RPMI8226 (cell line): ENCODE results near the gene HOXB2.

Source experiments
- DNase-seq: peaks from one replicate; pipeline ENCODE4 v3.0.0-alpha.2; 2015

The HOXB2 gene

DNA sequence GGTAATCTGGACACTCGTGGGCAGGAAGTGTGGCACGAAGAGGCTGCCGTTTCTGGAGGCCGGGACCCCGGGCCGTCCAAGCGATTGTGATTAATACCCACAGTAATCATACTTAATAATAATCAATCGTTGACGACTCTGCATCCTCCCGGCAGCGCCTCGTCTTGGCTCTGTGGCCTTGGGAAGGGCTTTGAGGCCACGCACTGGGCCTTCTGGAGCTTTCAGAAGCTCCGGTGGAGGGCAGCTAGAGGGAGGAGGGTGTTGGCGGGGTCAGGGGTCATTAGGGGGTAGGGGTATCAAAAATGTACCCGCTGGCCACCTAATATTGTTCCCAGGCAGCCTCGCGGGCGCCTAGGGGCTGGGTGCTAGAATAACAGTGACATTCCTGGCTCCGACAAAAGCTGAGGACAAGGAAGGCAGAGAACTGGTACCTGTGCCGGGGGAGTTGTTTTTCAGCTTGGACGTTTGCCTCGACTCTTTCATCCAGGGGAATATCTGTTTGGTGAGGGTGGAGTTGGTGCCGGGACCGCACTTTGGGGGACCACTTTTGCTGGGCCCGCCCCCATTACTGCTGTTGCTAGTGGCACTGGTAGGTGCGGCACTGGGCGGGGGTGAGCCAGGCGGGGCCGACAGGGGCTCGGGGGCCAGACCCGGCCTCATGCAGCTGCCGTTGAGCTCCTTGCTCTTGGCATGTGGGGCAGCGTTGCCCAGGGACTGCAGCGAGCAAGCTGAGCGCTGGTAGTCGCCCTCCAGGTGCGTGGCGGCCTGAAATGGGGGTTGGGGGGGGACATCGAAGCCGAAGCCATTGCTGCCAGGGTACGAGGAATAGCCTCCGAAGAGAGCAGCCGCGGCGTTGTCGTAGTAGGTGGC is 6.9 kb upstream of the HOXB2 start:
- no peak for DNase-seq

DNA sequence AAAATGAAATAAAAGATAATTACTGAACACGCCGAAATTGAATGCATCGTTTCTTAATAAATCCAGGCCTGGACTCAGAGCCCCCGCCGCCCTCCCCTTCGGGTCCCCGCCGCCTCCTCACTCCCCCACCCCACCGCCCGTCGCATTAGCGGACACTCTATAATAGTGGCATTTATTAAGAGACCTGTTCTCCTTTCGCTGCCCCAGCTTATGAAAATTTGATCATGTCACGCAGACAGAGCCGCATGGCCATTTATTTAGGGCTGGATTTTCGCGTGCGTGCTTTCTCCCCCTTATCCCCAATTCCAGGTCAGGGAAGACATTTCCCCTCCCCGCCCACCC is 6.3 kb upstream of the HOXB2 start:
- no peak for DNase-seq

DNA sequence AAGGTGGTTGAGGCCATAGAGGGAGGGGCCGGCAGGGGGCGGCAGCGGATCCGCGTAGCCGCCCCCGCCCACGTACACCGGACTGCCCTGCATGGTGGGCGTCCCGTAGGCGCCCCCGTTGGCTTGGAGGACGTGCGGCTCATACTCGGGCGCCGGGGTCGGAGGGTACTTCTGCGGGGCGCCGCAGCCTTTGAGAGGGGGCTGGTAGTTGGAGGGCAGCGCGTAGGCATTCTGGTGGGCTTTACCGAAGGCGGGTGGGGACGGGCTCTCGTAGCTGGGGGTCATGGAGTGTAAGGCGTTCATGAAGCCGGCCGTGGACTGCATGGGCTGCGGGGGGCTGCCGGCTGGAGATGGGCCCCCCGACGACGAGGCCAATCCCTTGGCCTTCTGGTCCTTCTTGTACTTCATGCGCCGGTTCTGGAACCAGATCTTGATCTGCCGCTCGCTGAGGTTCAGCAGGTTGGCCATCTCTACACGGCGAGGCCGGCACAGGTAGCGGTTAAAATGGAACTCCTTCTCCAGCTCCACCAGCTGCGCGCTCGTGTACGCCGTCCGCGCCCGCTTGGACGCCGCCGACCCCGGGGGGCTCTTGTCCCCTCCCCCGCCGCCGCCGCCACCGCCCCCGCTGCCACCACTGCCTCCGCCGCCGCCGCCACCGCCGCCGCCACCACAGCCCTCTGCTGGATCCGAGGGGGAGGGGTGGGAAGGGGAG is 5.7 kb upstream of the HOXB2 start:
- no peak for DNase-seq

DNA sequence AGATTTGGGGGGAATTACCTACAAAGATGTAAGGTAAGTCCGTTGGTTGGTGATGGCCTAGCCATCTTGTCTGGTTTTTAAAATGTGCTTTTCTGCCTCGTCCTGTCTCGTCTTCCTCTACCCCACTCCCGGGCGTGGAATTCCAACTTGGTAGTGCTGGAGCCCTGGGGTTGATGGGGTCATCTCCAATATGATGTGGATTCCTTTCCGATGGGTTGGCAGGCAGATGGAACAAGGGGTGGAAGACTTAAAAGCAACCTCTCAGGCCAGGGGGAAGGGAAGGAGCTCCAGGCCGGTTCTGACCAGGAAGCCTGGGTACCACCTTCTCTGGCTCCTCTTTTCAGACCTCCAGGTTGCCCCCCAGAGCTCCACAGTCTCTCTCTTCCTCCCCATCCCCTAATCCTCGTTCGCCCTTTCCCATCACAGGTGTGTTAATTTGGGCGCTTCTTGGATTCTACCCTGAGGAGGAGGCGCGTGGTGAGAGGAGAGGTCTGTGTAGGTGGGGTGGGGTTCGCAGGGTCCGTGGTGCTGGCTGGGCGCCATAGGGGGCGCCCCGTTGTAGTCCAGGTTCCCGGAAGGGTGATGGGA is 5.1 kb upstream of the HOXB2 start:
- no peak for DNase-seq

DNA sequence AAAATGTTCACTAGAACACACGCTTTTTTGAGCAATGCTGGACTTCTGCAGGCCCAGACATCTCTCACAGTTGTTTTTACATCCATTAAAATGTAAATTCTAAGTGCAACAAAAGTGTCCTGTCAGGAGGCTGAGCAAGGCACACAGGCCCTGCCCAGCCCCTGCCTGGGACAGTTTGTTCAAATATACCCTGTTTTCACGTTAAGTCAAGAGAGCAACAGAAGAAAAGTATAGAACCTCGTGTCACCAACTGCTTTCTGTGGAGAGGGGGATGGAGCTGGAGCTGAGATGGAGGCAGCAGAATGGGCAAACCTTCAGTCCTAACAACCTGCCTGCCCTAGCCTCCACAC is 4.3 kb upstream of the HOXB2 start:
- no peak for DNase-seq

DNA sequence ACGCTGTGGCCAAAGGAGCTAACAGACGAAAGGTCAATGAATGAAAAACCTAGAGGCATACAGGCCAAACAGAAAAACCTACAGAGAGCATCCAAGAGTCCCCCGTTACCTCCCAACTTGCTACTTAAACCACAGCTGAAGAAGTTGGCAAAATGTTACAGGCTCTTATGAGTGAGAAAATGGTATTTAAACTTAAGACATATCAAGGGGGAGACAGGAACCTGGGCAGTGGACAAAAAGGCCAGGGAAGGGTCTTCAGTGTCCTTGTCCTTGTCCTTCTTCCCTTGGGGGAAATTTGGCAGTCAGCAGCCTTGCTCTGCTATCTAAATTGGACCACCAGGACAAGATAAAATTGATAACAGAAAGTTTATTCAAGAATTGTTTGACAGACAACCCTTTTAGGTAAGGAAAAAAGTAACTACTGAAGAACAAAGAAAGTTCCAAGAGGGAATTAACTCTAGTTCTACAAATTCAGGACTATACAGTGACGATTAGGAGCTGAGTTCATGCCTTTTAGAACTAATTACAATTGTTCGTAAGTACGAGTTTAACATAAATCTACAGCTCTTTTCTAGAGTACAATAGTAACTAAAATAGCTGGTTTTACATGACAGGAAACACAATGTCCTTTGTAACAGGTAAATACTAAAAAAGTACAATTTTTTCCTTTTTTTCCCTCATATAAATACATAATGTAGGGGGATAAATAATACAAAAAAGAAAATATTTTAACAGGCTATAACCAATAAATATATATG is 3.8 kb upstream of the HOXB2 start:
- DNase-seq: no peak

DNA sequence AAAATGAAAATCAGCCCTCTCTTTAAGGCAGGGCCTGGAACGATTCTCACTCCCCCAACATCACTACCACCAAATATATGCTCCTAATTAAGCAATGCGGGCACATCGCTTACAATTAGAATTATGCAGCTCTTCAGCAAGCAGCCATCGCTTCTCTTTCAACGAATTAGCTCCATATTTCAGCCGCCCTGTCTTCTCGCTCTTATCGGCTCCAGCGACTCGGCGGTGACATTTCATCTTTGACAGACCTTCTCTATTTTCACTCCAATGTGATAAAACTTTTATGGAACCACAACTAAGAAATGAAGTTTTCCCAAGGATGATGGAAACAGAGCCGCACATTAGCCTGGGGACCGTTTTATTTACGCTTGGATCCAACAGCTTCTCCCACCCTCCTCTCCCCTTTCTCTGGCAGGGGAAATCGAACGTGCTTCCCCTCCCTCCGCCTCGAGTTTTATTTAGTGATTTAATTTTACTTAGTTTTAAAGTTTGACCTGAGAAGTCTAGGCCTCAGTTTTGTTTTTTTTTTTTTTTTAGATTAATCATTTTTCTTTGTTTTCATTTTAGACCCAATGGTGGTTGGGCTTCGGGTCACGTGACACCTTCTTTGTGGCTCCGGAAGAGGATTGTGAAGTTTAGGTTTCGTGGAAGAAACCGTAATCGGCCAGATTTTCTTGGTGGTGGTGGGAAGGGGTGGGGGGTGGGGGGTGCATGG is 3.1 kb upstream of the HOXB2 start:
- no peak for DNase-seq

DNA sequence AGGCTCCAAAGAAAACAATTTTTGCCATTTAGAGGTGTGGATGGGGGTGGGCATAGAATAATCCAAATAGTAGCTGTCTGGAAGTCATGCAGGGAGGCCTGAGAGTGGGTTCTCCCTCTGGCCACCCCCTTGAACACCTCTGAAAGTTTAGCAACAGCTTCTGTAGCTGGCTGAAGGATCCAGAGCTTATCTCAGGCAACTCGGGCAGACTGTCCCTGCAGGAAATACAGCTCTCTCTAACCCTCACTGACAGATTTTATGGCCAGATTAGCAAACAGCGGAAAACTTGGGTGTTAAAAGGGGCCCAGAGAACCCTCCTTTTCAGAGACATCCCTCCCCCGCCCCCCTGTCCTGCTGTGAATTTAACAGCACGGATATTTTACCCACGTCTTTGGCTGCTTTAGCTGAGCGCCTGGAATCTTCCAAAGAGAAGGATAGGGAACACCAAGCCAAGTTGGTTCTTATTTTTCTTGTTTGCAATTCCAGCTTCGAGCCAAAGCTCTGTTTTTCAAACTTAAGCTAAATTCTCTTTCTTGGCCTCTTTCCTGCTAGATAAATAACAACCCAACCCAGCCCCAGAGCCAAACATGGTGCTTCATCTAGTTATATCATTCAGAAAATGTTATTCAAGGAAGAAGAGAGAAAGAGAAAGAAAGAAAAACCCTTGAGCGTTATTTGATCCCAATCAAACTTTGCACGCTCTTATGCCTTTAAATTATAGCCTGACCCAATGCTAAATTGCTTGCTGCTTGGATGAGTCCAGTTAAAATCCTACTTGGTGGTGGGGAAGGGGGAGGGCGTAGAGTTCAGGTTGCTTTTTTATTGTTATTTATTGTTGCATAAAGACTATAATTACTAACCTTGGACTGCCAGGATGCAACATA is 2.3 kb upstream of the HOXB2 start:
- no peak for DNase-seq

DNA sequence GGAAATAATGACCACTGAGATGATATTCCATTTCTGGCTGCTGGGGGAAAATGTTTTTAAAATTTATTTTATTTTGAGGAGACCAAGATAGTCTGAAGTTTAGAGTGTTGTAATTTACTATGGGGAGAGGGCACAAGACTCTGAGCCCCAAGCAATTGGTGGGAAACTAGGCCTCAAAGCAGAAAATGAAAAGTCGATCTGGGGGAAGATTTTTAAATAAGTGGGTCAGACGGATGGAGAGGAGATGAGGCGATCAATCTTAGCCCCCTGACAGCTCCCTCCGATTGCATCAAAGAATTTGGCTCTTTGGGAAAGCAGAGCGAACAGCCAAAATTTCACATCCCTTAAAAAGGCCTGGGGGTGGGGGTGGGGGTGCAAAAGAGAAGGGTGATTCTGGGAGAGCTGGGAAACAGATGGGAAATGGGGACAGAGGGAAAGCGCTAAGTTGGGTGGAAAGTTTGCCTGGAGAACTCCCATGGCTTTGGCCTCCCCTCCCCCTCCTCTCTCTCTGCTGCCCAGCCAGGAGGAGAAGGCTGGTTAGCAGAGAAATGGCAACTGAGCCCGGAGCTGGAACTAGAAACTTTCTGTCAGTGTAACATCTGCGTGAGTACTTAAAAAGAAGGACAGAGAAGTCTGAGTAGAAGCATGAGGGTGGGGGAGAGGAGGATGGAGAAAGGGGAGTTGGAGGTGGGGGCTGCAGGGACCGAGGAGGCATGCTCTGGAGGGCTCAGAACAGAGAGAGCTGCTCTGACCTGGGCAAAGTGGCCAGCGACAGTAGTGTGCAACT is 1.4 kb upstream of the HOXB2 start:
- DNase-seq: no peak

DNA sequence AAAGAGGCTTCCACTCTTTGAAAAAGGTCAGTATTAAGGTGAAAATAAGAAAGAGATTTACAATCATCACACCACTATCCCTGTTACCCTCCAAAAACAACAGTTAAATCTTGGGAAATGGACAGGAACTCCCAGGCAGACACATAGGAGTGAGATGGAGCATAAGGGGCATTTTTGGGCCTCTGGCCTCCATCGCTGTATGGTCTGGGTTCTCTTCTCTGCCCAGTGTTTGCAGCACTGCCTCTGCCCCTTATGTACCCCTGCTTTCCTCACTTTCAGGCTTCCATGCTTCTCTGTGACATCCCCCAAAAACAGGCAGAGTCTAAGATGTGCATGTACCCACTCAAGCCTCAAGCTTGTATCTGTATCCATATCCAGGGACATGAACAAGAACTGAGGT is 630 bp upstream of the HOXB2 start:
- no peak for DNase-seq

DNA sequence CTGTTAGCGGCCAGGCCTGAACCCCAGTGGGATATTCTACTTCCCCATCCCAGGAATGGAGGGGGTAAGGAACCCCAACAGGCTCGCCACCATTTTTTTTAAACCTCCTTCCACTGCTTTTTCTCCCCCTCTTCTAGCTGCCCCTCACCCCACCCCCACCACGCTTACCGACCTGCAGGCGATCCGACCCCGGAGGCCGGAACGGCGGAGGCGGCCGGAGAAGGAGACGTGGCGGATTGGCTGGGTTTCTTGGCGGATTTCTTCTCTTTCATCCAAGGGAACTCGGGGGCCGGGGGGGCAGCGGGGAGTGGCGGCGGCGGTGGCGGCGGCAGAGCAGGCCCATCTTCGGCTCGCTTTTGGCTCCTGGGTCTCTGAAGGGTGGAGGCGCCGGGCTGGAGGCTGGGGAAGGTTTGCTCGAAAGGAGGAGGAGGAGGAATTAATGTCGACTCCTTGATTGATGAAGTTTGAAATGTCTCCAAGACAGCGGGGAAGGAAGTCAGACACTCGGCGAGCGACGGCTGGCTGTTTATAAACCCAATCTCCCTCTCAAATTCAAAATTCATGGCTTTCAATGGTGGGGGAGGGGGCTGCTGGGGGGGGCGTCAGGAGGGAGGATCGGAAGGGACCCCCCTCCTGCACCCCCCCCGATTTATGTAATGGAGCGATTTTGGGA is 424 bp downstream of the HOXB2 start:
- DNase-seq: no peak

DNA sequence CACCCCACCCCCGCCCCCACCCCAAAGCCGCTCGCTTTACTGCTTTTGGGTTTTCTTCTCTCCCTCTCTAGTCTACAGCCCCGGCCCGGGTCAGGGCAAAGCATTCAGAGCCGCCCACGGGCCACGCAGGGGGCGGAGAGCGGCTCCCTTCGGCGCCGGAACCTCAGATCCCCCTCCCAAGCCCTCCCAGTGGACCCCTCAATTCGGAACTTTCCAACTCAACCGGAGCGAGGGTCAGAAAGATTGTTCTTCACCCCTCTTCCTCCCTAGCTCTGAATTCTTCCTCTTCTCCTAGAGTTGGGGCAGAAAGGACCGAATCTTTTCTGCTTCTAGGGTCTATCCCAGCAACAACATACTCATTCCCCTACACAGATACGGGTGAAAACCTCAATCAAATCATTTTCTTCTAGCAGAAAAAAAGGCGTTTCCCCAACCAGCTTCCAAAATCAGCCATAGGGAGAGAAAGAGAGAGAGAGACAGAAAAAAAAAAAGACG is 1.0 kb downstream of the HOXB2 start:
- DNase-seq: no peak

DNA sequence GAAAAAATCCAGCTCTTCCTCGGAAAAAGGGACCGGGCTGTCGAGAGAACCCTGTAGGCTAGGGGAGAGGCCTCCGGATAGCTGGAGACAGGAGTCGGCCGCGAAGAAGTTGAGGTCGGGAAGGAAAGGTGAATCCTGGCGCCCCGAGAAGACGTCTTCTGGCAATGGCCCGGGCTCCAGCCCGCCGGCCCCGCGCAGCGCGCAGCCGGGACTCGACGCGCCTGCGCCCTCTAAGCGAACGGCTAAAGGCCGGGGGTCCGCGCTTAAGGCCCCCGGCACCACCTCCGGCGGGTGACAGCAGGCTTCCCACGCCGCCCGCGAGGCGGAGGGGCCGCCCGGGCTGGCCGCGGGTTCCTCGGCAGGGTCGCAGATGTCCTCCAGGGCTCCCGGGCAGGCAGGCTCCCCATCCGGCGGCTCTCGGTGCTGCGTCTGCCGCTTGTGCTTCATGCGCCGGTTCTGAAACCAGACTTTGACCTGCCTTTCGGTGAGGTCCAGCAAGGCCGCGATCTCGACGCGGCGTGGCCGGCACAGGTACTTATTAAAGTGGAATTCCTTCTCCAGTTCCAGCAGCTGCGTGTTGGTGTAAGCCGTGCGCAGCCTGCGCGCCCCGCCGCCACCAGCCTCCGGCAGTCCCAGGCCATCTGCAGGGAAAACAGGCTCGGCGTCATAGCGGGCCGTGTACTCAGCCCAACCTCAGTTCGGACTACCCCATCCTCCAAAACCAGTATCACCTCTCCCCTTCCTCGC is 1.6 kb downstream of the HOXB2 start:
- peak; percentile 47 for DNase-seq

DNA sequence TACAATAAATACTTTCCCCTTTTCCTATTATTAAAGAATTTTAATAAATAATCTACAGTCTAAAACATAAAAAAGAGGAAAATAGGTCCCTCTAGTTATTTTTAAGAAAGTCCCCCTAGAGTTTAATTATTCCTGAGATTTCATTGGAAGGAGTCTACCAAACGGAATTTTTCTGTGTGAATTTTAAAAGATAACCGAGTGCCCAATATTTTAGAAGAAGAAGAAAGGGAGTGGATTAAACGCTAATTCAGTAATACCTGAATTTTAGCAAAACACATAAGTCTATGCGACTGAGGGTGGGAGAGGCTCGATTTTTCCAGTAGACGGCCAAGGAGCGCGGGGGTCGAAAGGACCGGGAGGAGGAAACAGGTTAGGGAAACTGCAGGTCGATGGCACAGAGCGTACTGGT is 2.2 kb downstream of the HOXB2 start:
- no peak for DNase-seq

DNA sequence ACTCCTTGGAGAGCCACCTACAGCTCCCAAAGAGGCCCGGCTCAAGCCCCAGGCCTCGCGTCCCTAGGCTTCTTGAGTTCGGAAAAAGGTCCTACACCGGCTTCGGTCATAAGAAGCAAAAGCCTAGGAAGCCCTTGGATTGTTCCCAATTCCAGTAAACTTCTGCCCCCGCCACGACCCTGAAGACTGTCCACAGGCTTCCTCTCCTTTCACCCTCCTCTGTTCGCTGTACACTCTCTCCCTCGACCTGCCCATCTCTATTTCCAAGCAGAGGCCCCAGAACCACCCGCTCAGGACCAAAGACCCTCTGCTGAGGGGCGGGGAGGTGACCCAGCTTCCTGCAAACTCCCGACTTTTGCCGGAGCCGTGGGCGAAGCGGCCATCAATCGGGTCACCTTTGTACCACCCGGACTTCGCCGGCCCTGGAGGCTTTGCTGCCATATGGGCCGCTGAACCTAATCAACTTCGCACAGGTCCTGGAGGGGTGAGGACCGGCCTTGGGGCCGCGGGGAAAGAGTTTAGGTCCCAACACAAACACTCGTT is 2.7 kb downstream of the HOXB2 start:
- DNase-seq: no peak

DNA sequence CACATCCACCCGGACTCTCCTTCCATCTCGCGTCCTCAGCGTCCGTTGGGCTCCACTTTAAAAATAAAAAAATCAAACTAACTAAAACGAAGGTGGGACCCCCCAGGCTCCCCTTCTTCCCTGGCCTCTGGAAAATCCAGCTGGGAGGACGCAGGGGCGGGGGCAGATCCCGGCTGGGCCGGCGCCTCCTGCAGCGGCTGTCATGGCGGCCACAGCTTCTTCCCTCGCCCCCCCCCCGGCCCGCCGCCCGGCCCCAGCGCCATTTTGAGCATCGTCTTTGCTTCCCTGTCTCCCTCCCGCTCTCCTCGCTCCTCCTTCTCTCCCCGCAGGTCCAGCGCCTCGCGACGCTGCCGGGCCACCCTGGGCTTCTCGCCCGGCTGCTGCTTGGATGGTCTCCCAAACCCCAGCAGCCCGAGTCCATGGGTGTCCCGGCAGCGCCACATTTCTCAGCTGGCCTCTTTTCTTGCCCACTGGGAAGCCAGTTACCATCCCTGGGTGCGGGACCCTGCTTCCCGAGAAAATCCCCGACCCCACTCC is 3.3 kb downstream of the HOXB2 start:
- DNase-seq: no peak

DNA sequence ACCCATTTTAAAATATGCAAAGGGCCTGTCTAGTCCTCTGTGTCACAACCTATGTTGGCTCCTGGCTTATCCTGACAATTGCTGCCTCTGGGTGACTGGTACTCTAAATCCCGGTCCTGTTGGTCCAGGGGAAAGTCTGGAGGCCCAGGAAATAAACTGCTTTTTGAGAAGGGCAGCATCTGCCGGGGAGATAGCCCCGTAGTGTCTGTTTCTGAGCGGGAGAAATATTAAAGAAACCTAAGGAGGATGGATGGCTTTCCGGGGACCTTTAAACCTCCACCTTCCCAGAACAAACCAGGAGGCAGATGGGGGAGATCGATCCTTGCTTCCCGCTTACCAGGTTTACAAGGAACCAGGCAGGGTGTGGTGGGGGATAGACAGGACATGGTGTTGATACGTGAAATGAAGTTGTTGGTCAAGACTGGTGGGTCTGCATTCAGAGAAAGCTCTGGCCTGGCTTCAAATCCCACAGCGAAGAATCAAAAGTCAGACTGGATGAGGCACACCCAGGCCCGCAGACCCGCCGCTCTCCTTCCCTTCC is 3.8 kb downstream of the HOXB2 start:
- no peak for DNase-seq

DNA sequence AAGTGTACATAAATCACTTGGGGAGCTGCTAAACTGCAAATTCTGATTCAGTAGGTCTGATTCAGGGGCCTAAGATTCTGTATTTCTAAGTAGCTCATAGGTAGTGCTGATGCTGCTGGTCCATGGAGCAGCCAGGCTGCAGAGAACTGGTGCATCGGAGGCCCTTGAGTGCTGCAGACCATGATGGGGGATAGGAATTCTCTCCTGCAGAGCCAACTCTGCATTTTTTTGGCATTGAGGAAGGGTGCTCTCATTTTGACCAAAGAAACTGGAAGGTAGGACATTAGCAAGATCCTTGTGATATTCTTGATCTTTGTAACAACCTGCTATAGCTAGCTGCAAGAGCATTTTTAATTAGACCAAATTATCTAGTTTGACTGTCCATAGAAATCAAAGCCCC is 4.7 kb downstream of the HOXB2 start:
- DNase-seq: no peak

DNA sequence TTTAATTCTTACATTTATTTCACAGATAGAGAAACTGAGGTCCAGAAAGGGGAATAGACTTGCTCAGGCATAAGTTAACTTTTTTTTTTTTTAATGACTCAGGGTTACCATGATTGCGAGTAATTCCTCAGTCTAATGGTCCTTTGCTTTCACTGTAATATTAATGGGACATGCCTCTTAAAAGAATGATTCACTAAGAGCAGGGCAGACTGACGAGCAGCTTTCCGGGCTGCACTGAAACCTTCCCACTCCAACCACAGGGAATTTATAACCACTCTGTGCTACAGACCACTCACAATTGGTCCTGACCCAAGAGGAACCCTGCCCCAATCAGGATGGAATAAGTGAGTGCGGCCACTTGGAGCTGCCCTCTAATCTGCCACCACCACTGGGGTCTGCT is 5.7 kb downstream of the HOXB2 start:
- no peak for DNase-seq
